BJ (cell line): ENCODE measurements around the gene ZSCAN12. TPM values are rescaled to one million over a fixed set of nuclear protein-coding genes. Genes with fewer than 3 reads are reported as not detected.
"Not testable (repeated sequence)": the region's sequence is repeated elsewhere in the genome, so short reads cannot be mapped to it uniquely, and the experiment has no call there.

ENCODE experiments used
- CTCF ChIA-PET: fragments of 350-600 bp; formaldehyde crosslinking; extraction: SDS; loops from one replicate; lab custom pipeline; 2021; ENCODE audit warnings: antibody characterized with exemption, inconsistent platforms; lab: Yijun Ruan, JAX
- POLR2A ChIA-PET: fragments of 300-600 bp; sonication (Branson Sonifier 250); formaldehyde crosslinking; extraction: SDS; loops from one replicate; lab custom pipeline; 2021; ENCODE audit warnings: antibody characterized with exemption; lab: Charles Lee
- DNase-seq: peaks from one replicate; pipeline ENCODE4 v3.0.0-alpha.2; 2011; ENCODE audit warnings: low read depth
- H3K27me3 ChIP-seq: 2 replicates; pipeline ENCODE4 v1.6.0; 2011; ENCODE audit warnings: low read length; ENCODE audit not compliant: control insufficient read depth, insufficient read depth
- H3K36me3 ChIP-seq: 2 replicates; pipeline ENCODE4 v1.5.1; 2011; ENCODE audit warnings: low read length; ENCODE audit not compliant: control insufficient read depth, insufficient read depth
- H3K4me3 ChIP-seq: 2 replicates; pipeline ENCODE4 v1.5.1; 2011; ENCODE audit warnings: low read depth, mild to moderate bottlenecking, control low read depth, low read length
- polyA plus RNA-seq: library from polyadenylated mRNA; depleted of rRNA; stranded (reverse); fragments of >200 nt; gene quantifications from 2 replicates; pipeline ENCODE4 v1.2.3, GENCODE V29; 2011
- TF ChIP-seq, protein P1 (sequence below): IDR thresholded peaks from 2 replicates; pipeline ENCODE4 v1.5.1; 2011; ENCODE audit warnings: low read depth, mild to moderate bottlenecking, control low read depth, inconsistent platforms, low read length, moderate library complexity; ENCODE audit not compliant: insufficient read depth

The ZSCAN12 gene
- polyA plus RNA-seq, 1 experiment: 2.2 TPM

DNA sequence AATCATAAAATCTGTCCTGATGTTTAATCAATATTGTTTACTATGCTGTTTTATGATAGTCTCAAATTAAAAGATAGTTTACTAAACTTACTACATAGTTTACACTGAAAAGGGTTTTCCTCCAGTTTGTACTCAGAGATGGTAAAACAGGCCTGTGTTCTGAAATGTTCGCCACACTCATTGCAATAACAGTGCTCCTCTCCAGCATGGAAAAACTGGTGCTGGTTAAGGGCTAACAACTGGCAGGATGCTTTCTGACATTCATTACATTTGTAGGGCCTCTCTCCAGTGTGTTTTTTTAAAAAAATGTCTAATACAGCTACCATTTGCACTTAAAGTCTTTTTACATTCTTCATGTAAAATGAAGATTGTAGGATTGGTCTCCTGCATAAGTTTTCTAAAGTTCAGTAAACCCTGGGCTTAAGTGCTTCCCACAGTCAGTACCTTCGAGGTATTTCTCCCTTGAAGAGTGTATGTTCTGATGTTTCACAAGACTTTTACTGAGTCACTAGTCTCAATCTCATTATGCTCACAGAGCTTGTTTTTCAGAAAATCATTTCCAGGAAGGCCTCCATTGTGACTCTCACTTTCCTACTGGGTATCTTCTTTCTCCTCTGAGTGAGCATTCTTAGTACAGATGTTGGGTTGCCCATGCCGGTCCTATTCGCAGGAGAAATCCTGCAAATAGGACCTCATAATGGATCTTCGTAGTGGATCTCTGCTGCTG is 8.7 kb upstream of the ZSCAN12 start:
- Histone ChIP-seq H3K27me3 (peaks cover 2% of the 10 kb centered on the region; the same call in 1 of the 2 replicates), H3K4me3 (no peak overlapping the region), H3K36me3 (no peaks in the 10 kb centered on the region)
- TF ChIP-seq, protein P1, sequence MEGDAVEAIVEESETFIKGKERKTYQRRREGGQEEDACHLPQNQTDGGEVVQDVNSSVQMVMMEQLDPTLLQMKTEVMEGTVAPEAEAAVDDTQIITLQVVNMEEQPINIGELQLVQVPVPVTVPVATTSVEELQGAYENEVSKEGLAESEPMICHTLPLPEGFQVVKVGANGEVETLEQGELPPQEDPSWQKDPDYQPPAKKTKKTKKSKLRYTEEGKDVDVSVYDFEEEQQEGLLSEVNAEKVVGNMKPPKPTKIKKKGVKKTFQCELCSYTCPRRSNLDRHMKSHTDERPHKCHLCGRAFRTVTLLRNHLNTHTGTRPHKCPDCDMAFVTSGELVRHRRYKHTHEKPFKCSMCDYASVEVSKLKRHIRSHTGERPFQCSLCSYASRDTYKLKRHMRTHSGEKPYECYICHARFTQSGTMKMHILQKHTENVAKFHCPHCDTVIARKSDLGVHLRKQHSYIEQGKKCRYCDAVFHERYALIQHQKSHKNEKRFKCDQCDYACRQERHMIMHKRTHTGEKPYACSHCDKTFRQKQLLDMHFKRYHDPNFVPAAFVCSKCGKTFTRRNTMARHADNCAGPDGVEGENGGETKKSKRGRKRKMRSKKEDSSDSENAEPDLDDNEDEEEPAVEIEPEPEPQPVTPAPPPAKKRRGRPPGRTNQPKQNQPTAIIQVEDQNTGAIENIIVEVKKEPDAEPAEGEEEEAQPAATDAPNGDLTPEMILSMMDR: no peak
- no peak for DNase-seq
- CTCF ChIA-PET: no interaction called here
- POLR2A ChIA-PET: no interaction called here

DNA sequence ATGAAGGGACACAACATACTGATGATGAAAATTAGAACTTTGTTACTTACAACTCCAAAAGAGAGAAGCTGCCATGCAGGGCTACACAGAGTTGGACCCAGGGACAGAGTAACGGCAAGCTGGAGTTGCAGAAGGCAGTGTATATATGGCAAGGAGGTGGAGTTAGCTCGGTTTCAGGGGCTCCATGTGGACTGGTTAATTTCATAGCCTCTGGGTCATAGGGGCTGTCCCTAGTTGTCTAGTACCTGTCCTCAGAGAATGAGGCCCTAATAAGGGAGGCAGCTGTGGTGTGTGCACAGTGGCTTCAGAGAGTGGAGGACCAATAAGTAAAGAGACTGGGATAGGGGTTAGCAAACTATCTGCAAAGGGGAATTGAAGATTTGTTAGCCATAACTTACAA is 7.9 kb upstream of the ZSCAN12 start:
- Histone ChIP-seq H3K36me3 (no peaks in the 10 kb centered on the region), H3K4me3 (no peak overlapping the region), H3K27me3 (peaks cover 4% of the 10 kb centered on the region; the same call in 1 of the 2 replicates)
- ChIA-PET CTCF (no interaction called here), POLR2A (no interaction called here)
- no peak for DNase-seq
- TF ChIP-seq, protein P1: no peak

DNA sequence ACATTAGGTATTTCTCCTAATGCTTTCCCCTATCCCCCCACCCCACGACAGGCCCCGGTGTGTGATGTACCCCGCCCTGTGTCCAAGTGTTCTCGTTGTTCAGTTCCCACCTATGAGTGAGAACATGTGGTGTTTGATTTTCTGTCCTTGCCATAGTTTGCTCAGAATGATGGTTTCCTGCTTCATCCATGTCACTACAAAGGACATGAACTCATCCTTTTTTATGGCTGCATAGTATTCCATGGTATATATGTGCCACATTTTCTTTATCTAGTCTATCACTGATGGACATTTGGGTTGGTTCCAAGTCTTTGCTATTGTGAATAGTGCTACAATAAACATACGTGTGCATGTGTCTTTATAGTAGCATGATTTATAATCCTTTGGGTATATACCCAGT is 4.4 kb upstream of the ZSCAN12 start:
- H3K27me3 ChIP-seq, DNase-seq, H3K36me3 ChIP-seq, H3K4me3 ChIP-seq, POLR2A ChIA-PET, CTCF ChIA-PET: not testable (repeated sequence)

DNA sequence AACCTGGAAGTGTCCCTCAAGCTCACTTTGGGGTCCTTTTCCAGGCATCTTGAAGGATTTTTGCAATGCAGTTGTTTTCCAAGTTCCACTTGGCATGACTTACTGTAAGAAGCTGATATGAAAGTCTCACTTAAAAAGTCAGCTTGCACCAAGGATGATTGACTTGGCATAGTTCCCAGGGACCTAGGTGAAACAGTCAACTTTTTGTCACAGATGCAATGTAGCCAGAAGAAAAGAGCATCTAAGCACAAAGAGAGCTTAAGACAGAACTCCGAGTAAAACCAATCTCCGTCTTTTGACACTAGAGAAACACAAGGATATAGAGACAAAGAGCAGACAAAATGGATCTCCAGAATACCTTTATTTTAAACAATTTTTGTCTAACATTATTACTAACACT is 2.6 kb upstream of the ZSCAN12 start:
- H3K27me3 ChIP-seq: peaks cover 2% of the 10 kb centered on the region; the same call in 1 of the 2 replicates
- POLR2A ChIA-PET: no interaction called here
- no peak overlapping the region for H3K4me3 ChIP-seq
- H3K36me3 ChIP-seq: peaks cover 1% of the 10 kb centered on the region; the same call in 1 of the 2 replicates
- TF ChIP-seq, protein P1: no peak
- no peak for DNase-seq
- CTCF ChIA-PET: interaction anchor here (0.7 kb wide), 1 partner anchor 10 kb away, joined by 3 read pairs; no protein-coding TSS in a partner anchor

DNA sequence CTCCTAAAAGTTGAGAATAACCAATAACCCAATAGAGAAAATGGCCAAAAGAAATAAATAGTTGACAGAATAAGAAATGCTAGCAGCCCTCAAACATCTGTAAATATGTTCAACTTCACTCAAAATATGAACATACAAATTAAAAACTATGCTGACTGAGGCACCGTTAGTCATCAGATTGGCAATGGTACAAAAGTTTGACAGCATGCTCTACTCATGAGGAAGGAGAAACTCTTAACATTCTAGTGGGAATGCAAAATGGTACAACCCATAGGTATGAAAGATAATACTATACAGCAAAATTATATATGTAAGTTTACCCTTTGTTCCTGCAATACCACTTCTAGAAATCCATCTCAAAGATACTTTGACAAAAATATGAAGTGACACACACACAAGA is 1.6 kb upstream of the ZSCAN12 start:
- ChIA-PET CTCF (no interaction called here), POLR2A (no interaction called here)
- no peak overlapping the region for H3K4me3 ChIP-seq
- peaks cover 2% of the 10 kb centered on the region; the same call in 1 of the 2 replicates for H3K27me3 ChIP-seq
- H3K36me3 ChIP-seq: peaks cover 1% of the 10 kb centered on the region; the same call in 1 of the 2 replicates
- DNase-seq: no peak
- TF ChIP-seq, protein P1: no peak

DNA sequence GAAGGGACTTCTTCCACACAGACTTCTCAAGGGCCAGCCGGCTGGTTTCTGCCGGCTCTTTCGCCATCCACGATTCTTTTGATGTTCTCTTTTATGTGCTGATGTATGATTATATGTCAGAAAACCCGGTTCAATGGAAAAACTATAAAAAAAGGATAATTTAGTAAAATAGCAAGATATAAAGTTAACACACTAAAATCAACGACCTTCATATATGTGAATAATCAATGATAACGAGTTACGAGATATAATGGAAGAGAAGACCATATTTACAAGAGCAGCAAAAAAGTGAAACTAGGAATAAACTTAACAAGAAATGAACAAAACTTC is 540 bp upstream of the ZSCAN12 start:
- peaks cover 1% of the 10 kb centered on the region for H3K36me3 ChIP-seq
- DNase-seq: no peak
- H3K4me3 ChIP-seq: peak overlapping the region; percentile 57
- POLR2A ChIA-PET: no interaction called here
- TF ChIP-seq, protein P1: no peak
- peaks cover 2% of the 10 kb centered on the region; the same call in 1 of the 2 replicates for H3K27me3 ChIP-seq
- CTCF ChIA-PET: no interaction called here
